D721Med (cell line): ENCODE results near the gene CASP8AP2.
"Not testable (repeated sequence)": the region's sequence is repeated elsewhere in the genome, so short reads cannot be mapped to it uniquely, and the experiment has no call there.

ENCODE experiments used
- DNase-seq: peaks from one replicate; pipeline ENCODE4 v3.0.0; 2011; ENCODE audit warnings: low spot score; ENCODE audit not compliant: insufficient read length
- FAIRE-seq: peaks from 2 replicates; lab custom pipeline; 2011; peaks lifted over from hg19 to GRCh38; lab: Jason Lieb, UNC
- CTCF ChIP-seq: IDR thresholded peaks from 2 replicates; pipeline ENCODE4 v1.5.1; 2012; ENCODE audit warnings: mild to moderate bottlenecking, control low read depth; ENCODE audit not compliant: insufficient read depth; ENCODE audit errors: missing control alignments

The CASP8AP2 gene

GRCh38 chr6:89799756-89800155 is 29.9 kb upstream of the CASP8AP2 start:
- DNase-seq, result no peak
- FAIRE-seq, result no peak
- TF ChIP-seq CTCF, result no peak

GRCh38 chr6:89803271-89803670 is 26.4 kb upstream of the CASP8AP2 start:
- no peak for DNase-seq
- FAIRE-seq, result no peak
- TF ChIP-seq CTCF, result no peak

- FAIRE-seq (no peak), DNase-seq (no peak)
- no peak for TF ChIP-seq CTCF
Observed at GRCh38 chr6:89805814-89806371, 23.8 kb upstream of the CASP8AP2 start.

- no peak for FAIRE-seq
- TF ChIP-seq CTCF, result no peak
- no peak for DNase-seq
Observed at GRCh38 chr6:89807581-89807980, 22.1 kb upstream of the CASP8AP2 start.

- FAIRE-seq, DNase-seq: not testable (repeated sequence)
Observed at GRCh38 chr6:89813422-89813821, 16.3 kb upstream of the CASP8AP2 start.

- DNase-seq, result no peak
- FAIRE-seq, result no peak
- TF ChIP-seq CTCF, result no peak
Observed at GRCh38 chr6:89817481-89817880, 12.2 kb upstream of the CASP8AP2 start.

GRCh38 chr6:89818977-89819335 is 10.7 kb upstream of the CASP8AP2 start:
- no peak for FAIRE-seq
- no peak for TF ChIP-seq CTCF

More at GRCh38 chr6:89818977-89819335, 10.7 kb upstream of the CASP8AP2 start:
- DNase-seq, result no peak
